Fibroblast of peridontal ligament (primary cell): Measurements from ENCODE around the gene ATP9B.

ENCODE experiments used
- DNase-seq: peaks from one replicate; pipeline ENCODE4 v3.0.0-alpha.2; 2010; ENCODE audit errors: extremely low read depth

The ATP9B gene

DNA sequence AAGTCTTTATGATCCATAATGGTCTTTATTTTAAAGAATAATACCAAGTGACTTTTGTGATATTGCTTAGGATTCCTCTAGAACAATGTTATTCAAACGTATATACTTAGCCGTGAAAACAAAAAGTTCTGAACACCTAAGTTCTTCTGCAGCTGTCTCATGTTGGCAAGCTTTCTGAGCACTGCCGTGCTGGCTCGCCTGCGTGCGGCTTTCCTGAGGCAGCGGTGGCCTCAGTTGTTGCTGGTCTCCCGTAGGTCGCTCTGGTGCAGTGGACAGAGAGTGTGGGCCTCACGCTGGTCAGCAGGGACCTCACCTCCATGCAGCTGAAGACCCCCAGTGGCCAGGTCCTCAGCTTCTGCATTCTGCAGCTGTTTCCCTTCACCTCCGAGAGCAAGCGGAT is 259.7 kb downstream of the ATP9B start:
- no peak for DNase-seq

GRCh38 chr18:79329786-79330185 is 260.6 kb downstream of the ATP9B start:
- no peak for DNase-seq

DNA sequence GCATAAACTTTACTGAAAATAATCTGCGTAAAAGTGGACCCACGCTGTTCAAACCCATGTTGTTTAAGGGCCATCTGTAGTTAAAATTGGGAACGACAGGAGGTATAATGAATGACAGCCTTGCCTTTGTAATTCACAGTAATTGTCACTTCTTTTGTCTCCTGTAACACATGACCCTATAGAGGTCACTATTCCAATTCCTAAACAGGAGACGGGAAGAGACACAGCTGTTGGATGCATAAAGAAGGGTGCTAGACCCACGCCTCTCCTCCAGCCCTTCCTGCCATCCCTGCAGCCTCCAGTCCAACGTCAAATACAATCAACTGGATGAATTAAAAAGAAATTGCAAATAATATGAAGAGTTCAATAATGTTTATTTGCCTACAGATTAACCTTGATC is 263.5 kb downstream of the ATP9B start:
- DNase-seq = no peak

- no peak for DNase-seq
Measured at GRCh38 chr18:79333046-79333445, 263.9 kb downstream of the ATP9B start.

DNA sequence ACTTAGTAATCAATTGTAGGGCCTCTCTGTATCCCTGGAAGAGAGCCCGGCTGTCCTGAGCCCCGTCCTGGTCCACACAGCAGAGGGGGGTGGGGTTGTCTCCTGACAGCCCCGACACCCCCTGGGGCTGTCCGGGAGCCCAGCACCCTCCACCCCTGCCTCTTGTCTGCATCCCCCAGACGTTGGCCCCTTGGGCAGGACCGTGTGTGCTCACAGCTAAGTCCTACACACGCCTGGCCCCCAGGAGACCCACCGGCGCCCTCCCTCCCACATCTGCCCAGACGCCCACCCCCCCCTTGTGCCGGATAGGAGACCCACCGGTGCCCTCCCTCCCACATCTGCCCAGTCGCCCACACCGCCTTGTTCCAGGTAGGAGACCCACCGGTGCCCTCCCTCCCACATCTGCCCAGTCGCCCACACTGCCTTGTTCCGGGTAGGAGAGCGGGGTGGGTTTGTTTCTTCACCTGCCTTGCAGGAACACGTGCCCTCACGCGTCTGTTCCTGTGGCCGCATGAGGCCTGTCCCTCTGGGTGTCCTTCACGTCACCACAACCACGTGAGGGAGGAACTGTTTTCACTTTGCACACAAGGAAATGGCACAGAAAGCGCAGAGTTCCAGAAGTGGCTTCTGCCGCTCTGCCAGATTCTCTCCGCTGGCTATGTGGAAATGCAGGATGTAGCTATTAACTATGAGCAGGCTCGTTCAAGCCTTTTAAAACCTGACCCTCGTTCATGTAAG is 265.5 kb downstream of the ATP9B start:
- no peak for DNase-seq

DNA sequence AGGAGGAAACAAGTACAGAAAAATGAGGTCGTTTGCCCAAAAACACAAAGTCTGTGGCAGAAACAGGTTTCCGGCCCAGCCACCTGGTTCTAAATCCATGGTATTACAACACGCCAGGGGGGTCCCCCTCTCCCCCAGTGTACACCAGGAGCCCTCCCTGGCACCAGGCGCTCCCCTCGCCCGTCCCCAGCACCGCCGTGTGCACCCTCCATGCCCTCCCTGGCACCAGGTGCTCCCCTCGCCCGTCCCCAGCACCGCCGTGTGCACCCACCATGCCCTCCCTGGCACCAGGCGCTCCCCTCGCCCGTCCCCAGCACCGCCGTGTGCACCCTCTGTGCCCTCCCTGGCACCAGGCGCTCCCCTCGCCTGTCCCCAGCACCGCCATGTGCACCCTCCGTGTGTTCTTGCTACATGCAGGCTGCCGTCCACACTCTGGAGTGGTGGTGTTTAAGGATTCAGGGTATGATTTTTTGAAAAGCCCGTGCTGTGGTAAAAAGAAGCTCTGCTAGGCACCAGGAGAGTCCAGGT is 266.7 kb downstream of the ATP9B start:
- DNase-seq = no peak

DNA sequence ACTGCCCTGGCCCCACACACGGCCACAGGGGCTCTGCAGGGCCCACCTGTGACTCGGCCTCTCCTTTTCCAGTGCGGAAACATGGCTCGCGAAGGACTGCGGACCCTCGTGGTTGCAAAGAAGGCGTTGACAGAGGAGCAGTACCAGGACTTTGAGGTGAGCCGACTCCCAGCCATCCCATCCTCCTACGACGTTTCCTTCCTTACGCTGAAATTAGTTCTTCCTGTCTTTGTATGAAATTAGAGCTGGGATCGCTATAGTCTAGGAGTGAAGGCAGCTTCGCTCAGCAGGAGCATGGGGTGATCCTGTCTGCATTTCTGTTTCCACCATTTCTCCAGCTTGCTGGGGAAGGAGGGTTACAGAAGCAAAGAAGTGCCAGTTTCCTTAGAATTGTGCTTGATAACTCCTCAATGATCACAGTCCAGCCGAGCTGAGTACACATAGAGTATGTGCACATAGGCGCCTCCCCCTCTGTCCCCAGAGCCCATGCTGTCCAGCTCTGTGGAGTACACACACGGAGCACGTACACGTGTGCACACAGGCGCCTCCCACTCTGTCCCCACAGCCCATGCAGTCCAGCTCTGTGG is 267.5 kb downstream of the ATP9B start:
- no peak for DNase-seq

- DNase-seq = no peak
Measured at GRCh38 chr18:79337184-79337583, 268.0 kb downstream of the ATP9B start.

- no peak for DNase-seq
Measured at GRCh38 chr18:79337620-79338019, 268.4 kb downstream of the ATP9B start.

DNA sequence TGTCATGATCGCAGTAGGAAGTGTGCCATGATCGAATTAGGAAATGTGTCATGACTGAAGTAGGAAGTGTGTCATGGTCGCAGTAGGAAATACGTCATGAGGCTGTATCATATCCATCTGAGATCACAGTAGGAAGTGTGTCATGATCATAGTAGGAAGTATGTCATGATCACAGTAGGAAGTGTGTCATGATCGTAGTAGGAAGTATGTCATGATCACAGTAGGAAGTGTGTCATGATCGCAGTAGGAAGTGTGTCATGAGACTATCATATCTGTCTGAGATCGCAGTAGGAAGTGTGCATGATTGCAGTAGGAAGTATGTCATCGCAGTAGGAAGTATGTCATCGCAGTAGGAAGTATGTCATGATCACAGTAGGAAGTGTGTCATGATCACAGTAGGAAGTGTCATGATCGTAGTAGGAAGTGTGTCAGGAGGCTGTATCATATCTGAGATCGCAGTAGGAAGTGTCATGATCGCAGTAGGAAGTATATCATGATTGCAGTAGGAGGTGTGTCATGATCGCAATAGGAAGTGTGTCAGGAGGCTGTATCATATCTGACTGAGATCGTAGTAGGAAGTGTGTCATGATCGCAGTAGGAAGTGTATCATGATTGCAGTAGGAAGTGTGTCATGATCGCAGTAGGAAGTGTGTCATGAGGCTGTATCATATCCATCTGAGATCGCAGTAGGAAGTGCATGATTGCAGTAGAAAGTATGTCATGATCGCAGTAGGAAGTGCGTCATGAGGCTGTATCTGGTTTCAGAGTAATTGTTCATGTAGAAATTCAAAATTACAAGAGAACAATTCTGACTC is 270.1 kb downstream of the ATP9B start:
- no peak for DNase-seq

DNA sequence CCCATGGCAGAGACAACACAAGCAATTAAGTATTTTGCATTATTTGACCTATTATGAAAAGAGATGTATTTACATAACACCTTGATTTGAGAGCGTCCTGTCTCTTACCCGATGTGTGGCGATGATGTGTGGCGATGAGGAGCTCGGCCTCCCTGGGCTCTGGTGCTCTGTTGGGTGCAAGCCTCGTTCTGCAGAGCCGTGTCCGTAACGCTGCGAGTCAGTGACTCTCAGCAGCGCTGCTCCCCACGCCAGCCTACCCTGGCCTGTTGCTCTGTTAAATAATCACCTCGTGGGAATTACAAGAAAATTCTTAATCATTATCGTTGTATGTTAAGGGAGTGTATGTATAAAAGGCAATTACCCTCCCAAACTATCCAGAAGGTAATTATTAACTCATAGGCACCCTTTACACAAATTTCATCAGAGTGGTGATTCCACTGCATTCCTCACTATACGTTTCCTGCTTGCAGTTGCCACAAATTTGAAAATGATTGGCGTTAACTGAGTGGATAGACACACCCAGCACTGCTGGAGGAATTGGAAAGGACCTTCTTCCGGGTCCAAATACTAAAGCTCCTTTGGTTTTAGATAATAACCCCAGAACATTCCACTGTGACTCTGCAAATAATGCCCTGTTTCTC is 274.5 kb downstream of the ATP9B start:
- DNase-seq = no peak

DNA sequence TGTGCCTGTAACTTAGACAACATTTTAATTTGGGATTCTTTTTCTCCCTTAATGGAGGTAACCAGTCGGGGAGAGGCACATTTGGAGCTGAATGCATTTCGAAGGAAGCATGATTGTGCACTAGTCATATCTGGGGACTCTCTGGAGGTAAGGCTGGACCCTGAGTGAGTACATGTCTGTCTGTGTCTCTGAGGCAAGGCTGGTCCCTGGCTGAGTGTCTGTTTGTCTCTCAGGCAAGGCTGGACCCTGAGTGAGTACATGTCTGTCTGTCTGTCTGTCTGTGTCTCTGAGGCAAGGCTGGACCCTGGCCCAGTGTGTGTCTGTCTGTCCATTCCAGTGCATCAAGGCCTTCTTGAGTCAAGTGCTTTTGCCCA is 275.0 kb downstream of the ATP9B start:
- no peak for DNase-seq

DNA sequence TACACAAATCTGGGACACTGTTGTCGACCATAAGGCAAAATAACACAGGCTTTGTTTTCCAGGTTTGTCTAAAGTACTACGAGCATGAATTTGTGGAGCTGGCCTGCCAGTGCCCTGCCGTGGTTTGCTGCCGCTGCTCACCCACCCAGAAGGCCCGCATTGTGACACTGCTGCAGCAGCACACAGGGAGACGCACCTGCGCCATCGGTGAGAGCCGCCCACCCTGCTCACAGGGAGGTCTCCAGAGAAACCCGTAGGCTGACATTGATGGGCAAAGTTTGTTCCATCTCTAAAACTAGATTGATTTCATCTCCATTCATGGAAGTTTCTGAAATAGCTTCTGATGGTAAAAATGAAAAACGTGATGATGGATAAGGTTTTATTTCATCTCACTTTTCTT is 276.2 kb downstream of the ATP9B start:
- DNase-seq = no peak

DNA sequence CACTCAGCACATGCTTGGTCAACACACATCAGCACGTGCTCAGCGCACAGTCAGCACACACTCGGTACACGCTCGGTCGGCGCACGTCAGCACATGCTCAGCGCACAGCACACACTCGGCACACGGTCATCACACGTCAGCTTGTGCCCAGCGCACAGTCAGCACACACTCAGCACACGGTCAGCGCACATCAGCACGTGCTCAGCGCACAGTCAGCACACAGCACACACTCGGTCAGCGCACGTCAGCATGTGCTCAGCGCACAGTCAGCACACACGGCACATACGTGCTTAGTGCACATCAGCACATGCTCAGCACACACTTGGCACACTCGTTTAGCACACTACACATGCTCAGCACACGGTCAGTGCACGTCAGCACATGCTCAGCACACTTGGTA is 276.8 kb downstream of the ATP9B start:
- DNase-seq = no peak

- DNase-seq = no peak
Measured at GRCh38 chr18:79348066-79348465, 278.9 kb downstream of the ATP9B start.

DNA sequence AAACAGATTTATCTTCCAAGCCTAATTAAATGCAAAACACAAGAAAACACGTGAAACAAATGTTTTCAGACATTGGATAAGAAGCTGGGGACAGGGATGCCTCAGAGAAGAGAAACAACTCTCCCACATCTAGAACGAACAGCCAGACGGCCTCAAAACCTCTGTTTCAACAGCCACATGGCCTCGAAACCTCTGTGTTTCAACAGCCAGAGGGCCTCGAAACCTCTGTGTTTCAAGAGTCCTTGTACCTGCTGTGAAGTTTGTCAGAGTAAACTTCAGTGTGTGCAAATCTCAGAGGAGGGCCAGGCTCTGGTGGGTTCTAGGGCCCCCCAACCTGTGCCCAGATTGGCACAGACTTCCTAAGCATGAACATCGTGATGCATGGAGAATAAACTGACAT is 283.2 kb downstream of the ATP9B start:
- no peak for DNase-seq

DNA sequence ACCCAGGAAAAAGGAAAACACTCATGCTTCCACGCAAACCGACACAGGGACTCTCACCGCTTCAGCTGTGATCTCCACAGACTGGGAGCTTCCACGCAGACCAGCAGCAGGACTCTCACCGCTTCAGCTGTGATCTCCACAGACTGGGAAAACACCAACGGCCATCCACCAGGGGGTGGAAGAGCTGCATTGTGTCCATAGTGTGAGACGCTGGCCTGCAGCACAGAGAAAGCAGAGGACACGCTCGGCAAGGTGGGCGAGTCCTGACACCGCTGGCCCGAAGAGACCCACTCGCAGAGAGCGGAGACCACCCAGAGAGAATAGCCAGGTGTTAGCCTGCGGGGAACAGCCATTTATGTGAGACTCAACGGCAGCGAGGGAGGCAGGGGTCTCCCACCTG is 284.1 kb downstream of the ATP9B start:
- no peak for DNase-seq

- no peak for DNase-seq
Measured at GRCh38 chr18:79354350-79354749, 285.2 kb downstream of the ATP9B start.

DNA sequence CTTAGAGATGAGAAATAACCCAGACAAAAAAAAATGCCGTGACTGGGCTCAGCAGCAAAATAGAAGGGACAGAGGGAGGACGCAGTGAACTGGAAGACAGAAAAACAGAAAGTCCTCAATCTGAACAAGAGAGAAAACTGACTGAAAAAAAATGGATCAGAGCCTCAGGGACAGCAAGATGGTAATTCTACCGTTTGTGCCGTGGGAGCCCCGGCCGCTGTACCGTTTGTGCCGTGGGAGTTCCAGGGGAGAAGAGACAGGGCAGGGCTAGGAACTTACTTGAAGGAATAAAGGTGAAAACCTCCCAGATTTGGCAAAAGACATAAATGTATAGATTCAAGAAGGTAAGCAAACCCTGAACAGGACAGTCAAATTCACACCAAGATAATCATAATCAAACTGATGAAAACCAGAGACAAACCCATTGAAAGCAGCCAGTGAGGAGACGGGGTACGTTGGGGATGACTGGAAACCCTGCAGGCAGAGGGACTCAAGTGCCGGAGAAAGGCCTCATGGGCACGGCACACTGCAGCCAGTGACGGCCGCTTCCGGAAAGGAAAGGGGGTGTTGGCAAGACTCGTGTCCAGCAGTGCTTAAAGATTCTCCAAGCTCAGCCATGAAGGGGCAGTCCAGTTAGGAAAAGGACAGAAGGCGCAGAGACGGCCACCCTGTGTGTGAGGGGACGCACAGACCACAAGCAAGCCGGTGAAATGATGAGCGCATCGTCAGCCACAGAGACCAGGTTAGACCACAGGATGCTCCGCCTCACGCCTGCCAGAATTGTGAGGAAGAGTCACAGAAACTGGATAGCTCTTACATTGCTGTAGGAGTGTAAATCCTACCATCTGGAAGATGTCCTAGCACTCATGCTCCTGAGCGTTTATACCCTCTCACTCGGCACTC is 286.5 kb downstream of the ATP9B start:
- no peak for DNase-seq

DNA sequence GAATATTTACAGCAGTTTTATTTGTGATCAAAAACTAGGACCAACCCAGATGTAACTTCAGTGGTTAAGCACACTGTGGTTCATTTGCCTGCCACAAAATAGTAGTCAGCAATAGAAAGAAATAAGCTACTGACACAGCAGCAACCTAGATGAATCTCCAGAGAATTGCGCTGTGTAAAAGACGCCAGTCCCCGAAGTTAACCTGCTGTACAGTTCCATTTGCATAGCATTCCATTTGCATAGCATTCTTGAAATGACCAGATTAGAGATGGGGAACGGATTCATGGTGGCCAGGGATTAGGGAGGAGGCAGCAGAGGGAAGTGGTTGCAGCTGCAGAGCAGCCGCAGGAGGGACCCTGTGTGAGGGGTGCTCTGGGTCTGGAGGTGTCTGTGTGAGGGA is 287.2 kb downstream of the ATP9B start:
- DNase-seq = no peak

- DNase-seq = no peak
Measured at GRCh38 chr18:79360933-79361332, 291.7 kb downstream of the ATP9B start.
